ENCODE results near the gene GPR162. TPM values are rescaled to one million over a fixed set of nuclear protein-coding genes. Genes with fewer than 3 reads are reported as not detected.

The GPR162 gene
- total and polyA plus RNA-seq, 2 donors from 2014 or later, result 5.0 to 9.8 TPM

Other genes starting within 250 kb of the GPR162 start
- gene CHD4, start 214.4 kb upstream of the GPR162 start, total RNA-seq, result 224 TPM
- gene CHD4, start 214.4 kb upstream of the GPR162 start, polyA plus RNA-seq (ENCODE audit: insufficient read depth, low read depth, low replicate concordance), result 109 TPM
- gene LPAR5, start 185.9 kb upstream of the GPR162 start, total RNA-seq, result 4.9 TPM
- 0.97 TPM for gene LPAR5, start 185.9 kb upstream of the GPR162 start, polyA plus RNA-seq (ENCODE audit: insufficient read depth, low read depth, low replicate concordance)
- gene ACRBP, start 174.4 kb upstream of the GPR162 start, total RNA-seq, result 3.4 TPM
- gene ACRBP, start 174.4 kb upstream of the GPR162 start, polyA plus RNA-seq (ENCODE audit: insufficient read depth, low read depth, low replicate concordance), result 2.1 TPM
- gene ING4, start 158.7 kb upstream of the GPR162 start, total RNA-seq, result 42.6 TPM
- gene ING4, start 158.7 kb upstream of the GPR162 start, polyA plus RNA-seq (ENCODE audit: insufficient read depth, low read depth, low replicate concordance), result 56.0 TPM
- gene ZNF384, start 132.4 kb upstream of the GPR162 start, total RNA-seq, result 51.6 TPM
- gene ZNF384, start 132.4 kb upstream of the GPR162 start, polyA plus RNA-seq (ENCODE audit: insufficient read depth, low read depth, low replicate concordance), result 19.7 TPM
- 0.63 TPM for gene PIANP, start 121.0 kb upstream of the GPR162 start, total RNA-seq
- gene PIANP, start 121.0 kb upstream of the GPR162 start, polyA plus RNA-seq (ENCODE audit: insufficient read depth, low read depth, low replicate concordance), result 0.45 TPM
- gene COPS7A, start 97.8 kb upstream of the GPR162 start, total RNA-seq, result 71.9 TPM
- 94.1 TPM for gene COPS7A, start 97.8 kb upstream of the GPR162 start, polyA plus RNA-seq (ENCODE audit: insufficient read depth, low read depth, low replicate concordance)
- 141 TPM for gene MLF2, start 68.7 kb upstream of the GPR162 start, total RNA-seq
- 289 TPM for gene MLF2, start 68.7 kb upstream of the GPR162 start, polyA plus RNA-seq (ENCODE audit: insufficient read depth, low read depth, low replicate concordance)
- gene PTMS, start 55.5 kb upstream of the GPR162 start, total RNA-seq, result 269 TPM
- gene PTMS, start 55.5 kb upstream of the GPR162 start, polyA plus RNA-seq (ENCODE audit: insufficient read depth, low read depth, low replicate concordance), result 590 TPM
- gene LAG3, start 49.3 kb upstream of the GPR162 start, total RNA-seq, result 1.3 TPM
- not detected for gene LAG3, start 49.3 kb upstream of the GPR162 start, polyA plus RNA-seq (ENCODE audit: insufficient read depth, low read depth, low replicate concordance)
- gene CD4, start 32.3 kb upstream of the GPR162 start, total RNA-seq, result 38.1 TPM
- 12.2 TPM for gene CD4, start 32.3 kb upstream of the GPR162 start, polyA plus RNA-seq (ENCODE audit: insufficient read depth, low read depth, low replicate concordance)
- 17.0 TPM for gene P3H3, start 6.6 kb downstream of the GPR162 start, total RNA-seq
- 18.5 TPM for gene P3H3, start 6.6 kb downstream of the GPR162 start, polyA plus RNA-seq (ENCODE audit: insufficient read depth, low read depth, low replicate concordance)
- 2.6 TPM for gene GNB3, start 19.1 kb downstream of the GPR162 start, total RNA-seq
- 1.4 TPM for gene GNB3, start 19.1 kb downstream of the GPR162 start, polyA plus RNA-seq (ENCODE audit: insufficient read depth, low read depth, low replicate concordance)
- gene CDCA3, start 29.5 kb downstream of the GPR162 start, total RNA-seq, result 1.3 TPM
- 2.1 TPM for gene CDCA3, start 29.5 kb downstream of the GPR162 start, polyA plus RNA-seq (ENCODE audit: insufficient read depth, low read depth, low replicate concordance)
- 75.5 TPM for gene USP5, start 30.3 kb downstream of the GPR162 start, total RNA-seq
- 52.3 TPM for gene USP5, start 30.3 kb downstream of the GPR162 start, polyA plus RNA-seq (ENCODE audit: insufficient read depth, low read depth, low replicate concordance)
- 437 TPM for gene TPI1, start 45.7 kb downstream of the GPR162 start, total RNA-seq
- gene TPI1, start 45.7 kb downstream of the GPR162 start, polyA plus RNA-seq (ENCODE audit: insufficient read depth, low read depth, low replicate concordance), result 1,220 TPM
- 19.0 TPM for gene SPSB2, start 51.5 kb downstream of the GPR162 start, total RNA-seq
- 21.3 TPM for gene SPSB2, start 51.5 kb downstream of the GPR162 start, polyA plus RNA-seq (ENCODE audit: insufficient read depth, low read depth, low replicate concordance)
- 16.6 TPM for gene LRRC23, start 83.0 kb downstream of the GPR162 start, total RNA-seq
- gene LRRC23, start 83.0 kb downstream of the GPR162 start, polyA plus RNA-seq (ENCODE audit: insufficient read depth, low read depth, low replicate concordance), result 19.7 TPM
- 35.7 TPM for gene ENO2, start 92.8 kb downstream of the GPR162 start, total RNA-seq
- gene ENO2, start 92.8 kb downstream of the GPR162 start, polyA plus RNA-seq (ENCODE audit: insufficient read depth, low read depth, low replicate concordance), result 10.3 TPM
- gene ATN1, start 106.1 kb downstream of the GPR162 start, total RNA-seq, result 119 TPM
- gene ATN1, start 106.1 kb downstream of the GPR162 start, polyA plus RNA-seq (ENCODE audit: insufficient read depth, low read depth, low replicate concordance), result 34.2 TPM
- not detected for gene RNU7-1, start 122.0 kb downstream of the GPR162 start, total RNA-seq
- not detected for gene RNU7-1, start 122.0 kb downstream of the GPR162 start, polyA plus RNA-seq (ENCODE audit: insufficient read depth, low read depth, low replicate concordance)
- gene C12orf57, start 122.2 kb downstream of the GPR162 start, total RNA-seq, result 175 TPM
- gene C12orf57, start 122.2 kb downstream of the GPR162 start, polyA plus RNA-seq (ENCODE audit: insufficient read depth, low read depth, low replicate concordance), result 336 TPM
- gene PTPN6, start 129.5 kb downstream of the GPR162 start, total RNA-seq, result 70.8 TPM
- gene PTPN6, start 129.5 kb downstream of the GPR162 start, polyA plus RNA-seq (ENCODE audit: insufficient read depth, low read depth, low replicate concordance), result 38.0 TPM
- 141 TPM for gene PHB2, start 148.8 kb downstream of the GPR162 start, total RNA-seq
- gene PHB2, start 148.8 kb downstream of the GPR162 start, polyA plus RNA-seq (ENCODE audit: insufficient read depth, low read depth, low replicate concordance), result 222 TPM
- gene EMG1, start 149.1 kb downstream of the GPR162 start, total RNA-seq, result 50.3 TPM
- 74.3 TPM for gene EMG1, start 149.1 kb downstream of the GPR162 start, polyA plus RNA-seq (ENCODE audit: insufficient read depth, low read depth, low replicate concordance)
- gene LPCAT3, start 196.7 kb downstream of the GPR162 start, total RNA-seq, result 77.8 TPM
- gene LPCAT3, start 196.7 kb downstream of the GPR162 start, polyA plus RNA-seq (ENCODE audit: insufficient read depth, low read depth, low replicate concordance), result 59.2 TPM
- 402 TPM for gene C1S, start 238.9 kb downstream of the GPR162 start, total RNA-seq
- 81.2 TPM for gene C1S, start 238.9 kb downstream of the GPR162 start, polyA plus RNA-seq (ENCODE audit: insufficient read depth, low read depth, low replicate concordance)

Measured in kidney (tissue), 2 donors.